Central memory CD8-positive, alpha-beta T cell (primary cell): Measurements from ENCODE around the gene UBALD1.
"Not testable (repeated sequence)": the region's sequence is repeated elsewhere in the genome, so short reads cannot be mapped to it uniquely, and the experiment has no call there.

ENCODE experiments used
- ATAC-seq: fragments of 150-1000 bp; cut with Tn5 transposase; replicated peaks from 2 replicates; pipeline ENCODE4 v1.10.0; 2022; ENCODE audit warnings: mild to moderate bottlenecking, moderate FRiP score, moderate number of reproducible peaks; ENCODE audit not compliant: poor library complexity, severe bottlenecking; ENCODE audit errors: extremely low read depth
- DNase-seq, 2 donors: peaks; one replicate each; pipeline ENCODE4 v3.0.0; 2021; ENCODE audit warnings: low spot score in 2 of 2
- H3K27ac Mint-ChIP-seq: one replicate; pipeline ENCODE4 v1.8.0; 2022; ENCODE audit warnings: low read depth, mild to moderate bottlenecking, moderate library complexity, mixed read lengths
- H3K27me3 Mint-ChIP-seq: one replicate; pipeline ENCODE4 v1.8.0; 2022; ENCODE audit warnings: mixed read lengths
- H3K36me3 Mint-ChIP-seq: one replicate; pipeline ENCODE4 v1.8.0; 2022; ENCODE audit warnings: mild to moderate bottlenecking, moderate library complexity, mixed read lengths; ENCODE audit not compliant: insufficient read depth
- H3K4me1 Mint-ChIP-seq: one replicate; pipeline ENCODE4 v1.8.0; 2022; ENCODE audit warnings: mixed read lengths
- H3K4me3 Mint-ChIP-seq: one replicate; pipeline ENCODE4 v1.8.0; 2022; ENCODE audit warnings: mild to moderate bottlenecking, moderate library complexity, mixed read lengths
- H3K9me3 Mint-ChIP-seq: one replicate; pipeline ENCODE4 v1.8.0; 2022; ENCODE audit warnings: mixed read lengths

The UBALD1 gene

DNA sequence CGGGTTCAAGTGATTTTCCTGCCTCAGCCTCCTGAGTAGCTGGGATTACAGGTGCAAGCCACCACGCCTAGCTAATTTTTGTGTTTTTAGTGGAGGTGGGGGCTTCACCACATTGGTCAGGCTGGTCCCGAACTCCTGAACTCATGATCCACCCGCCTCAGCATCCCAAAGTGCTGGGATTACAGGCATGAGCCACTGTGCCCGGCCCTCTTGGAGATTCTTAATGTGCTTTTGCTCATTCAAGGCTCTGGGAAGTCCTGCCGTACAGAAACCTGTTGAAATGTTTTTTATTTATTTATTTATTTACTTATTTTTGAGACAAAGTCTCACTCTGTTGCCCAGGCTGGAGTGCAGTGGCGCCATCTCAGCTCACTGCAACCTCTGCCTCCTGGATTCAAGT lies 40.8 kb downstream of the UBALD1 start:
- not testable (repeated sequence) for H3K4me1 Mint-ChIP-seq, H3K27ac Mint-ChIP-seq, H3K9me3 Mint-ChIP-seq, ATAC-seq, H3K36me3 Mint-ChIP-seq, H3K4me3 Mint-ChIP-seq, H3K27me3 Mint-ChIP-seq, DNase-seq

DNA sequence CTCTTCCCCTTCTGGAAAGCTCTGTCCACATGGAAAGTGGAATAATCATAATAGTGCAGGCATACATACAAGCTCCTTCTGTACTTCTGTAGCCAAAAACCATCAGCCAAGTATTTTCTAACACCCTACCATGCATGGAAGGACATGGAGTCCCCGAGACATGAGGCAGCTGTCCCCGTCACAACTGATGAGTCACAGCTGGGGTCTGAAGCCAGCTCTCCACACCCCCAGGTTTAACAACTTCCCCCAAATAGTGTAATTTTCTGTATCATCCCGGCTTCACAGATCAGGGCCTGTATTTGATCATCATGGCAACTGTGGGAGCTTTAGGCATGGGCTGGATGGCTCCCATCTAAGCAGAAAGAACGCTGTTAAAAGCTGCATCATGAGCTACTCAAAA lies 42.0 kb downstream of the UBALD1 start:
- no peaks in the 10 kb centered on the region for H3K9me3 Mint-ChIP-seq
- peaks cover 1% of the 10 kb centered on the region for H3K36me3 Mint-ChIP-seq
- H3K4me3 Mint-ChIP-seq, result no peak overlapping the region
- peaks cover 7% of the 10 kb centered on the region for H3K27me3 Mint-ChIP-seq
- H3K4me1 Mint-ChIP-seq, result no peaks in the 10 kb centered on the region
- ATAC-seq (no peak), DNase-seq (no peak)
- H3K27ac Mint-ChIP-seq, result no peak overlapping the region

DNA sequence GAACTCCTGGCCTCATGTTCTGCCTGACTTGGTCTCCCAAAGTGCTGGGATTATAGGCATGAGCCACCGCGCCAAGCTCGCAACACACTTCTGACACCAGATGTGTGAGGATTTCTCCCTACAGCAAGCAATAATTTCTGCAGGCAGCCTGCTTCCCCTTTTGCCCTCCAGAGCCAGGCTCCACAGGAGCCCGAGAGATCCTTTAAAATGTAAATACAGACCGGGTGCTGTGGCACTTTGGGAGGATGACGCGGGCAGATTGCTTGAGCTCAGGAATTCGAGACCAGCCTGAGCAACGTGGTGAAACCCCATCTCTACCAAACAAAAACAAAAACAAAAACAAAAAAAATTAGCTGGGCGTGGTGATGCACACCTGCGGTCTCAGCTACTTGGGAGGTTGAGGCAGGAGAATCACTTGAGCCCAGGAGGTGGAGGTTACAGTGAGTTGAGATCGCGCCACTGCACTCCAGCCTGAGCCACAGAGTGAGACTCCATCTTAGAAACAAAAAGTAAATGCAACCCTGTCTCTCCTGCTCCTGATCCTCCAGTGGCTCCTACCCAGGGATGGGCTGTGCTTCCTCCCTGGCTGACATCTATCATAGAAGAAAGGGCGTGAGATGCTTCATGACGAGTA lies 43.9 kb downstream of the UBALD1 start:
- H3K27ac Mint-ChIP-seq, result no peak overlapping the region
- peaks cover 1% of the 10 kb centered on the region for H3K36me3 Mint-ChIP-seq
- DNase-seq, result no peak
- no peaks in the 10 kb centered on the region for H3K9me3 Mint-ChIP-seq
- no peak for ATAC-seq
- H3K4me3 Mint-ChIP-seq, result no peak overlapping the region
- peaks cover 7% of the 10 kb centered on the region for H3K27me3 Mint-ChIP-seq
- H3K4me1 Mint-ChIP-seq, result peaks cover 10% of the 10 kb centered on the region

GRCh38 chr16:4570086-4570485 lies 44.6 kb downstream of the UBALD1 start:
- Mint-ChIP-seq H3K27me3 (peaks cover 7% of the 10 kb centered on the region), H3K4me1 (peaks cover 10% of the 10 kb centered on the region), H3K36me3 (peaks cover 1% of the 10 kb centered on the region), H3K9me3 (no peaks in the 10 kb centered on the region), H3K4me3 (no peak overlapping the region), H3K27ac (no peak overlapping the region)
- ATAC-seq, result no peak
- DNase-seq, result no peak

DNA sequence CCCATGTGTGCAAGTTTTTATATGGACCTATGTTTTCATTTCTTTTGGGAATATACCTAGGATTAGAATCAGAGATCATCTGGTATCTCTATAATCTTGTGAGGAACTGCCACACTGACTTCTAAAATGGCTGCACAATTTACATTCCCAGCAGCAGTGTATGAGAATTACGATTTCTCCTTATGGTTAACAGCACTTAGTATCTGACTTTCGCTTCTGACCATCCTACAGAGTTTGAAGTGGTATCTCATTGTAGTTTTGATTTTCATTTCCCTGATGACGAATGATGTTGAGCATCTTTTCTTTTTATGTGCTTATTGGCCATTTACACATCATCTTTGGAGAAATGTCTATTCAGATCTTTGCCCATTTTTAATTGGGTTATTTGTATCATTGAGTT lies 48.5 kb downstream of the UBALD1 start:
- Mint-ChIP-seq H3K4me3 (no peak overlapping the region), H3K27ac (no peak overlapping the region), H3K9me3 (no peaks in the 10 kb centered on the region), H3K27me3 (no peaks in the 10 kb centered on the region), H3K4me1 (peaks cover 10% of the 10 kb centered on the region), H3K36me3 (peaks cover 1% of the 10 kb centered on the region)
- no peak for ATAC-seq
- DNase-seq, result no peak

- no peak overlapping the region for H3K27ac Mint-ChIP-seq
- peaks cover 10% of the 10 kb centered on the region for H3K4me1 Mint-ChIP-seq
- H3K9me3 Mint-ChIP-seq, result no peaks in the 10 kb centered on the region
- no peak for ATAC-seq
- DNase-seq, result no peak
- no peaks in the 10 kb centered on the region for H3K36me3 Mint-ChIP-seq
- H3K4me3 Mint-ChIP-seq, result no peak overlapping the region
- H3K27me3 Mint-ChIP-seq, result no peaks in the 10 kb centered on the region
These were observed 49.9 kb downstream of the UBALD1 start for GRCh38 chr16:4564661-4565267.

DNA sequence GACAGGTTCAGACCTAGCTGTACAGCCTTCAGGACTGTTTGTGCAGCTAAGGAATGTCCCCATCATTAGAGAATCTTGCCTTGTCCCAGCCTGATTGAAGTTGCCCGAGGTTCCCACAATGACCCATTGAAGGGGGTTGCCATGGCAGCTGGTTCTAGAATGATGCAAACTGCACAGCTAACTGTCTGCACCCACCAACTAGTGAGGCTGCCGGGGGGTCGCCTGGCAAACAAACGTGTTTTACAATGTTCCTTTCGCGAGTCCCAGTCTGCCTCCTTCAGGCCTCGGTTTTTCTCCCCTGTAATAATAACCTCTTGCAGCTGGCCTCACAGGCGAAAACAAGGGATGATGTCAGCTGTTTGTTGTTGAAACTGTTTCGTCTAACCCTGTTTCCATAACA lies 53.1 kb downstream of the UBALD1 start:
- Mint-ChIP-seq H3K4me3 (no peak overlapping the region), H3K27ac (no peak overlapping the region), H3K4me1 (peaks cover 5% of the 10 kb centered on the region), H3K27me3 (peaks cover 10% of the 10 kb centered on the region), H3K9me3 (no peaks in the 10 kb centered on the region), H3K36me3 (no peaks in the 10 kb centered on the region)
- DNase-seq, result no peak
- ATAC-seq, result no peak
